Measurements from ENCODE around the gene CPB2. TPM values are rescaled to one million over a fixed set of nuclear protein-coding genes. Genes with fewer than 3 reads are reported as not detected.
A peak's percentile ranks its signal among the peaks of the same experiment; 100 is the strongest.

CPB2 gene
- total and polyA plus RNA-seq, 4 donors, result 175 to 997 (median 504) TPM

DNA sequence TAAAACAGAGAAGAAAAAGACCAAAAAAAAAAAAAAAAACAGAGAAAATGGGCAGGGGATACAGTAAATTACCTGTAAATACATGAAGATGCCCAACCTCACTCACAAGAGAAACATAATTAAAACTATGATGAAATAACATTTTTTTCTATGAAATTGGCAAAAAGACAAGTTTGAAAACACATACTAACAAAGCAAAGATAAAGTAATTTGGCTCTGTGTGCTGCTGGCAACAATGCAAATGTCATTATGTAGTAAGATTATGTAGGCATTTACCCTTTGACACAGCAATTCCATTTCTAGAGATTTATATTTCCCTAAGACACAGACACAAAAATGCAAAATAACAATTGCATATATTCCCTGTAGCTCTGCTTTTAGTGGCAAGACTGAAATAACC, 72.5 kb downstream of the CPB2 start:
- H3K27me3 ChIP-seq (ENCODE audit: control insufficient read depth in 4 of 4, insufficient read depth in 4 of 4, low read length in 3 of 4), result no peaks in the 10 kb centered on the region
- no peak for DNase-seq (ENCODE audit: low spot score)
- H3K9me3 ChIP-seq (ENCODE audit: control insufficient read depth in 4 of 4, low read length in 3 of 4), result peaks cover 0 to 3% (median 1%) of the 10 kb centered on the region in 4 donors
- no peak overlapping the region for H3K4me3 ChIP-seq (ENCODE audit: low read depth in 1 of 3, low read length in 3 of 3)
- no peaks in the 10 kb centered on the region for H3K4me1 ChIP-seq (ENCODE audit: control insufficient read depth in 4 of 4, insufficient read depth in 4 of 4, low read length in 3 of 4)
- no peak overlapping the region for H3K27ac ChIP-seq (ENCODE audit: low read depth in 1 of 2, low read length in 2 of 2)
- H3K36me3 ChIP-seq (ENCODE audit: control insufficient read depth in 4 of 4, insufficient read depth in 3 of 4, low read depth in 1 of 4, low read length in 3 of 4), result peaks cover 3 to 40% (median 29%) of the 10 kb centered on the region in 4 donors
- TF ChIP-seq, protein P1, sequence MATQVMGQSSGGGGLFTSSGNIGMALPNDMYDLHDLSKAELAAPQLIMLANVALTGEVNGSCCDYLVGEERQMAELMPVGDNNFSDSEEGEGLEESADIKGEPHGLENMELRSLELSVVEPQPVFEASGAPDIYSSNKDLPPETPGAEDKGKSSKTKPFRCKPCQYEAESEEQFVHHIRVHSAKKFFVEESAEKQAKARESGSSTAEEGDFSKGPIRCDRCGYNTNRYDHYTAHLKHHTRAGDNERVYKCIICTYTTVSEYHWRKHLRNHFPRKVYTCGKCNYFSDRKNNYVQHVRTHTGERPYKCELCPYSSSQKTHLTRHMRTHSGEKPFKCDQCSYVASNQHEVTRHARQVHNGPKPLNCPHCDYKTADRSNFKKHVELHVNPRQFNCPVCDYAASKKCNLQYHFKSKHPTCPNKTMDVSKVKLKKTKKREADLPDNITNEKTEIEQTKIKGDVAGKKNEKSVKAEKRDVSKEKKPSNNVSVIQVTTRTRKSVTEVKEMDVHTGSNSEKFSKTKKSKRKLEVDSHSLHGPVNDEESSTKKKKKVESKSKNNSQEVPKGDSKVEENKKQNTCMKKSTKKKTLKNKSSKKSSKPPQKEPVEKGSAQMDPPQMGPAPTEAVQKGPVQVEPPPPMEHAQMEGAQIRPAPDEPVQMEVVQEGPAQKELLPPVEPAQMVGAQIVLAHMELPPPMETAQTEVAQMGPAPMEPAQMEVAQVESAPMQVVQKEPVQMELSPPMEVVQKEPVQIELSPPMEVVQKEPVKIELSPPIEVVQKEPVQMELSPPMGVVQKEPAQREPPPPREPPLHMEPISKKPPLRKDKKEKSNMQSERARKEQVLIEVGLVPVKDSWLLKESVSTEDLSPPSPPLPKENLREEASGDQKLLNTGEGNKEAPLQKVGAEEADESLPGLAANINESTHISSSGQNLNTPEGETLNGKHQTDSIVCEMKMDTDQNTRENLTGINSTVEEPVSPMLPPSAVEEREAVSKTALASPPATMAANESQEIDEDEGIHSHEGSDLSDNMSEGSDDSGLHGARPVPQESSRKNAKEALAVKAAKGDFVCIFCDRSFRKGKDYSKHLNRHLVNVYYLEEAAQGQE (IDR thresholded peaks at IDR 0.05), result no peak
- no peak for TF ChIP-seq EGR1 (IDR thresholded peaks at IDR 0.05; ENCODE audit: low read depth in 2 of 2)
- TF ChIP-seq, protein P2, sequence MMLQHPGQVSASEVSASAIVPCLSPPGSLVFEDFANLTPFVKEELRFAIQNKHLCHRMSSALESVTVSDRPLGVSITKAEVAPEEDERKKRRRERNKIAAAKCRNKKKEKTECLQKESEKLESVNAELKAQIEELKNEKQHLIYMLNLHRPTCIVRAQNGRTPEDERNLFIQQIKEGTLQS (IDR thresholded peaks at IDR 0.05), result no peak
- TF ChIP-seq NR2F2 (IDR thresholded peaks at IDR 0.05), result no peak
- TF ChIP-seq GABPA (IDR thresholded peaks at IDR 0.05 in 1 of 2, conservative IDR thresholded peaks at IDR 0.05 in 1 of 2), result no peak
- TF ChIP-seq RAD21 (IDR thresholded peaks at IDR 0.05), result no peak
- TF ChIP-seq HNF4G (IDR thresholded peaks at IDR 0.05), result no peak
- TF ChIP-seq RXRA (IDR thresholded peaks at IDR 0.05), result no peak
- TF ChIP-seq, protein P3, sequence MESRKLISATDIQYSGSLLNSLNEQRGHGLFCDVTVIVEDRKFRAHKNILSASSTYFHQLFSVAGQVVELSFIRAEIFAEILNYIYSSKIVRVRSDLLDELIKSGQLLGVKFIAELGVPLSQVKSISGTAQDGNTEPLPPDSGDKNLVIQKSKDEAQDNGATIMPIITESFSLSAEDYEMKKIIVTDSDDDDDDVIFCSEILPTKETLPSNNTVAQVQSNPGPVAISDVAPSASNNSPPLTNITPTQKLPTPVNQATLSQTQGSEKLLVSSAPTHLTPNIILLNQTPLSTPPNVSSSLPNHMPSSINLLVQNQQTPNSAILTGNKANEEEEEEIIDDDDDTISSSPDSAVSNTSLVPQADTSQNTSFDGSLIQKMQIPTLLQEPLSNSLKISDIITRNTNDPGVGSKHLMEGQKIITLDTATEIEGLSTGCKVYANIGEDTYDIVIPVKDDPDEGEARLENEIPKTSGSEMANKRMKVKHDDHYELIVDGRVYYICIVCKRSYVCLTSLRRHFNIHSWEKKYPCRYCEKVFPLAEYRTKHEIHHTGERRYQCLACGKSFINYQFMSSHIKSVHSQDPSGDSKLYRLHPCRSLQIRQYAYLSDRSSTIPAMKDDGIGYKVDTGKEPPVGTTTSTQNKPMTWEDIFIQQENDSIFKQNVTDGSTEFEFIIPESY (IDR thresholded peaks at IDR 0.05), result no peak
- TF ChIP-seq SP1 (IDR thresholded peaks at IDR 0.05), result no peak
- TF ChIP-seq YY1 (IDR thresholded peaks at IDR 0.05), result no peak
- TF ChIP-seq MAX (IDR thresholded peaks at IDR 0.05), result no peak
- no peak overlapping the region for H3K9ac ChIP-seq (ENCODE audit: low read depth in 1 of 2, low read length in 2 of 2)

DNA sequence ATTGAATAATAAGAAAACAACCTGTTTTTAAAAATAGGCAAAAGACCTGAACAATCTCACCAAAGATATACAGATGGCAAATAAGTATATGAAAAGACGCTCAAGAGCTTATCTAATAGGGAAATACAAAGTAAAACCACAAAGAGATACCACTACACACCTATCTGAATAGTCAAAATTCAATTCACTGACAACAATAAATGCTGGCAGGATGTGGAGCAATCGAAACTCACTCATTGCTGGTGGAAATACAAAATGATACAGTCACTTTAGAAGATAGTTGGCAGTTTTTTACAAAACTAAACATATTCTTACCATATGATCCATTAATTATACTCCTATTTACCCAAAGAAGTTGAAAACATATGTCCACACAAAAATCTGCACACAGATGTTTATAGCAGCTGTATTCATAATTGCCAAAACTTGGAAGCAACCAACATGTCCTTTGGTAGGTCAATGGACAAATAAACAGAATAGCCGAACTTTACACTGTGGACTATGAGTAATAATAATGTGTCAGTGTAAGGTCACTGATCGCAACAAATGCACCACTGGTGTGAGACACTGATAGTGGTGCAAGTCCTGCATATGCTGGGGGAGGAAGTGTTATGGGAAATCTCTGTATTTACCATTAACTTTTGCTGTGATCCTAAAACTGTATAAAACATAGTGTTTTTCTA, 73.1 kb downstream of the CPB2 start:
- no peak overlapping the region for H3K4me3 ChIP-seq (ENCODE audit: low read depth in 1 of 3, low read length in 3 of 3)
- DNase-seq (ENCODE audit: low spot score), result no peak
- H3K9ac ChIP-seq (ENCODE audit: low read depth in 1 of 2, low read length in 2 of 2), result no peak overlapping the region
- H3K4me1 ChIP-seq (ENCODE audit: control insufficient read depth in 4 of 4, insufficient read depth in 4 of 4, low read length in 3 of 4), result no peaks in the 10 kb centered on the region
- WGBS, result 78% methylated on average over 4 of the region's 4 CpGs
- H3K36me3 ChIP-seq (ENCODE audit: control insufficient read depth in 4 of 4, insufficient read depth in 3 of 4, low read depth in 1 of 4, low read length in 3 of 4), result peaks cover 3 to 39% (median 29%) of the 10 kb centered on the region in 4 donors
- no peaks in the 10 kb centered on the region for H3K27me3 ChIP-seq (ENCODE audit: control insufficient read depth in 4 of 4, insufficient read depth in 4 of 4, low read length in 3 of 4)
- no peak overlapping the region for H3K27ac ChIP-seq (ENCODE audit: low read depth in 1 of 2, low read length in 2 of 2)
- peaks cover 0 to 3% (median 1%) of the 10 kb centered on the region in 4 donors for H3K9me3 ChIP-seq (ENCODE audit: control insufficient read depth in 4 of 4, low read length in 3 of 4)
- no peak for TF ChIP-seq FOXA1 (IDR thresholded peaks at IDR 0.05)
- TF ChIP-seq EGR1 (IDR thresholded peaks at IDR 0.05; ENCODE audit: low read depth in 2 of 2), result no peak
- TF ChIP-seq, protein P2 (IDR thresholded peaks at IDR 0.05), result no peak
- TF ChIP-seq HNF4A (conservative IDR thresholded peaks at IDR 0.05), result peak; percentile 74 to 84
- no peak for TF ChIP-seq RAD21 (IDR thresholded peaks at IDR 0.05)
- no peak for TF ChIP-seq YY1 (IDR thresholded peaks at IDR 0.05)
- no peak for TF ChIP-seq FOXA2 (IDR thresholded peaks at IDR 0.05)
- TF ChIP-seq HNF4G (IDR thresholded peaks at IDR 0.05), result peak; percentile 24
- peak; percentile 43 to 55 for TF ChIP-seq RXRA (IDR thresholded peaks at IDR 0.05)
- no peak for TF ChIP-seq TAF1 (conservative IDR thresholded peaks at IDR 0.05)
- TF ChIP-seq MAX (IDR thresholded peaks at IDR 0.05), result no peak
- TF ChIP-seq NR2F2 (IDR thresholded peaks at IDR 0.05), result no peak
- peak in 1 of 2 donors; percentile 33 for TF ChIP-seq JUND (IDR thresholded peaks at IDR 0.05)
- TF ChIP-seq, protein P3 (IDR thresholded peaks at IDR 0.05), result no peak
- no peak for TF ChIP-seq CTCF (IDR thresholded peaks at IDR 0.05; ENCODE audit: low read depth, low read length, missing input control)
- TF ChIP-seq GABPA (IDR thresholded peaks at IDR 0.05 in 1 of 2, conservative IDR thresholded peaks at IDR 0.05 in 1 of 2), result no peak

Data from liver (tissue), 9 donors.